ENCODE results near the gene MT1H. TPM values are rescaled to one million over a fixed set of nuclear protein-coding genes. Genes with fewer than 3 reads are reported as not detected.
A peak's percentile ranks its signal among the peaks of the same experiment; 100 is the strongest.

MT1H gene
- total and polyA plus RNA-seq, 2 of the 13 experiments (the other 11 are each of a cell fraction or from before 2014, with no cell fraction given) = 0.60 TPM; not detected in 1

- TF ChIP-seq, protein P1, sequence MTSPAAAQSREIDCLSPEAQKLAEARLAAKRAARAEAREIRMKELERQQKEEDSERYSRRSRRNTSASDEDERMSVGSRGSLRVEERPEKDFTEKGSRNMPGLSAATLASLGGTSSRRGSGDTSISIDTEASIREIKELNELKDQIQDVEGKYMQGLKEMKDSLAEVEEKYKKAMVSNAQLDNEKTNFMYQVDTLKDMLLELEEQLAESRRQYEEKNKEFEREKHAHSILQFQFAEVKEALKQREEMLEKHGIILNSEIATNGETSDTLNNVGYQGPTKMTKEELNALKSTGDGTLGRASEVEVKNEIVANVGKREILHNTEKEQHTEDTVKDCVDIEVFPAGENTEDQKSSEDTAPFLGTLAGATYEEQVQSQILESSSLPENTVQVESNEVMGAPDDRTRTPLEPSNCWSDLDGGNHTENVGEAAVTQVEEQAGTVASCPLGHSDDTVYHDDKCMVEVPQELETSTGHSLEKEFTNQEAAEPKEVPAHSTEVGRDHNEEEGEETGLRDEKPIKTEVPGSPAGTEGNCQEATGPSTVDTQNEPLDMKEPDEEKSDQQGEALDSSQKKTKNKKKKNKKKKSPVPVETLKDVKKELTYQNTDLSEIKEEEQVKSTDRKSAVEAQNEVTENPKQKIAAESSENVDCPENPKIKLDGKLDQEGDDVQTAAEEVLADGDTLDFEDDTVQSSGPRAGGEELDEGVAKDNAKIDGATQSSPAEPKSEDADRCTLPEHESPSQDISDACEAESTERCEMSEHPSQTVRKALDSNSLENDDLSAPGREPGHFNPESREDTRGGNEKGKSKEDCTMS (CRISPR knock-in tag; conservative IDR thresholded peaks at IDR 0.05) = 0 out of 2 replicates have a peak, but pooled peaks have one; percentile 13
- TF ChIP-seq HBP1 (CRISPR knock-in tag; IDR thresholded peaks at IDR 0.05; ENCODE audit: low read depth) = peak; percentile 11; the same call in 1 of the 2 replicates
- TF ChIP-seq DPF2 (CRISPR knock-in tag; IDR thresholded peaks at IDR 0.05; ENCODE audit: borderline replicate concordance, low read depth) = no peak
- 0 out of 2 replicates have a peak, but pooled peaks have one; percentile 53 for TF ChIP-seq ZNF264 (CRISPR knock-in tag; IDR thresholded peaks at IDR 0.05)
- TF ChIP-seq, protein P2, sequence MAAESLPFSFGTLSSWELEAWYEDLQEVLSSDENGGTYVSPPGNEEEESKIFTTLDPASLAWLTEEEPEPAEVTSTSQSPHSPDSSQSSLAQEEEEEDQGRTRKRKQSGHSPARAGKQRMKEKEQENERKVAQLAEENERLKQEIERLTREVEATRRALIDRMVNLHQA (CRISPR knock-in tag; IDR thresholded peaks at IDR 0.05) = no peak
- TF ChIP-seq YY1 (IDR thresholded peaks at IDR 0.05; ENCODE audit: insufficient read depth, insufficient replicate concordance, low read depth, low read length) = peak; percentile 32
- TF ChIP-seq RBM22 (optimal IDR thresholded peaks at IDR 0.05; ENCODE audit: low read length) = no peak
- TF ChIP-seq MYNN (CRISPR knock-in tag; IDR thresholded peaks at IDR 0.05; ENCODE audit: low read depth) = no peak
- TF ChIP-seq HMG20A (CRISPR knock-in tag; IDR thresholded peaks at IDR 0.05; ENCODE audit: borderline replicate concordance) = peak; percentile 33; the same call in 1 of the 2 replicates
- TF ChIP-seq, protein P3, sequence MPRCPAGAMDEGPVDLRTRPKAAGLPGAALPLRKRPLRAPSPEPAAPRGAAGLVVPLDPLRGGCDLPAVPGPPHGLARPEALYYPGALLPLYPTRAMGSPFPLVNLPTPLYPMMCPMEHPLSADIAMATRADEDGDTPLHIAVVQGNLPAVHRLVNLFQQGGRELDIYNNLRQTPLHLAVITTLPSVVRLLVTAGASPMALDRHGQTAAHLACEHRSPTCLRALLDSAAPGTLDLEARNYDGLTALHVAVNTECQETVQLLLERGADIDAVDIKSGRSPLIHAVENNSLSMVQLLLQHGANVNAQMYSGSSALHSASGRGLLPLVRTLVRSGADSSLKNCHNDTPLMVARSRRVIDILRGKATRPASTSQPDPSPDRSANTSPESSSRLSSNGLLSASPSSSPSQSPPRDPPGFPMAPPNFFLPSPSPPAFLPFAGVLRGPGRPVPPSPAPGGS (CRISPR knock-in tag; IDR thresholded peaks at IDR 0.05) = peak; percentile 80
- TF ChIP-seq MIER2 (CRISPR knock-in tag; IDR thresholded peaks at IDR 0.05) = peak; percentile 7; the same call in 1 of the 2 replicates
- peak; percentile 78; the same call in 1 of the 2 replicates for TF ChIP-seq BRD4 (CRISPR knock-in tag; IDR thresholded peaks at IDR 0.05)
- peak; percentile 80 for TF ChIP-seq ZNF781 (CRISPR knock-in tag; IDR thresholded peaks at IDR 0.05; ENCODE audit: borderline replicate concordance, not compliant biosample characterization)
- no peak for TF ChIP-seq NR3C1 (CRISPR knock-in tag; IDR thresholded peaks at IDR 0.05)
- TF ChIP-seq TFE3 (CRISPR knock-in tag; IDR thresholded peaks at IDR 0.05) = peak; percentile 48
- TF ChIP-seq U2AF1 (optimal IDR thresholded peaks at IDR 0.05; ENCODE audit: low read depth, low read length) = no peak
- peak; percentile 14; the same call in 1 of the 2 replicates for TF ChIP-seq ZKSCAN8 (CRISPR knock-in tag; IDR thresholded peaks at IDR 0.05; ENCODE audit: borderline replicate concordance)
- no peak for TF ChIP-seq AGO2 (optimal IDR thresholded peaks at IDR 0.05; ENCODE audit: low read depth, low read length)
- TF ChIP-seq RAD51 (IDR thresholded peaks at IDR 0.05; ENCODE audit: borderline replicate concordance) = no peak
These were observed 12.5 kb downstream of the MT1H start, which contains the start of gene MT1X (continued) for GRCh38 chr16:56681939-56682702.

All from HepG2 (cell line).